Activated CD4-positive, alpha-beta T cell treated with anti-CD3 and anti-CD28 coated beads for 1 hour (primary cell): Measurements from ENCODE around the gene LRRIQ3.
"Not testable (repeated sequence)": the region's sequence is repeated elsewhere in the genome, so short reads cannot be mapped to it uniquely, and the experiment has no call there.

Source experiments
- DNase-seq: peaks from one replicate; pipeline ENCODE4 v3.0.0-alpha.2; 2020

LRRIQ3 gene, protein sequence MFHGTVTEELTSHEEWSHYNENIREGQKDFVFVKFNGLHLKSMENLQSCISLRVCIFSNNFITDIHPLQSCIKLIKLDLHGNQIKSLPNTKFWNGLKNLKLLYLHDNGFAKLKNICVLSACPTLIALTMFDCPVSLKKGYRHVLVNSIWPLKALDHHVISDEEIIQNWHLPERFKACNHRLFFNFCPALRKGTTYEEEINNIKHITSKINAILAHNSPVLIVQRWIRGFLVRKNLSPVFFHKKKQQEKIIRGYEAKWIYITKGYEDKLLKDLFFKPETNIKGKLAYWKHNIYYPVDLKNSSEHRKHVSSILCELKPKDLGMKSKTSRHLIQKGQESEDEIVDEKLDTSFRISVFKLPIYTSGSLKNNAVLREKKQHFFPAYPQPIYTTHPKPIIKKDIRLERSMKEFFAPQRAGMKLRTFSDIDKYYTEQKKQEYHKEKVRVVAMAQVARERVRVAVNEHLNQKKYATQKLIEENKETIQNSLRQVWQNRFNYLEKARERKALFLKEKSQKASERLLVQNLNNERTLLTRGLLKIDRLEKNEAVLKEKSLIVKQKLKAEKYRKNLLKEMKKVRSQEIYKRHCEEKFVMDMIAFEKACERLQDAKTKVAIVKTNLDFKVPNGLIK

GRCh38 chr1:74197657-74198552, at the start of gene LRRIQ3, which contains the start of gene FPGT:
Gene LRRIQ3, minus strand, starts transcription at chr1:74198176. Its CDS starts 14,492 bp downstream, at chr1:74183684.
Gene FPGT, plus strand, starts transcription at chr1:74198242. Its CDS starts 37 bp downstream, at chr1:74198279.
- peak; percentile 92 for DNase-seq

DNA sequence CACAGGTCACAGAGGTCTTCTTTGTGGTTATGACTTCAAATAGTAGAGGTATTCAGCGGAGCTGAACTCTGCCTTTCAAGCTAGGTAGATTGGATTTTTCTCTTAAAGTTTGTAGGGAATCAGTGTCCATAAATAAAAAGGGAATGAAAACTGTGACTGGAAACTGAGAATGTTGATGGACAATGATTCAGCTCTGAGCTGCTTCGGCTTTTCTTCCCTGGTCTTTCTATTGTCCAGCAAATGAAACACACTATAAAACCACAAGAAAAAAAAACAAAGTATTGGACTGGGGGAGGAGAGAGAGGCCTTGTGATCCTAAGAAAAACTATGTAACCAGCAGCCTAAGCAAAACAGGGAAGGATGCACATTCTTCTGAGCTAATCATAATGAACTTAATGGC, 48.3 kb upstream of the LRRIQ3 start:
- no peak for DNase-seq

DNA sequence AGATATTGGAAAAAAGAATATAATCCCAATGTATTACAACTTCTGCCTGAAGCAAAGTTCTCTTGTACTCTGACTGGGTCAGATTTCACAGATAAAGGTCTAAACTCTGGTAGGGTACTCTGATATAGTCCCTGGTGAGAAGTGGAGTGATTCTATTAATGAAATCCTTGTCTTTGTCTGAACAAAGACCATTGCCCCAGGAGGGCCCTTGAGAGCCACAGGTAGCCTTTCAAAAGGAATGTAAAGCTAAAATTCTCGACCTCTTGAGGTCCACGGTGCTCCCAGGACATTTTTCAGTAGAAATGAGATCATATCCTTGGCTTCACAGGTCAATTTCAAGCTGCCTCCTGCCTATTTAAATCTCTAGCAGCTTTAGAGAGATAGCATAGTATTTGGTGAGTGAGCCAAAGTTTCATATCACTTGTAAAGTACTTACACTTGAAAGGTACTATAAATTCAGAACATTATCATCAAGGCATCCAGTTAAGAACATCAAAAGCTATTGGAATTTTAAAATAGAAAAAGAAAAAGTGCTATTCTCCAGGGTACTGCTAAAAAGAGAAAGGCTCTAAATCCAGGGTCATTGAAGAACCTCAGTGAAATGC, 47.3 kb upstream of the LRRIQ3 start:
- no peak for DNase-seq

DNA sequence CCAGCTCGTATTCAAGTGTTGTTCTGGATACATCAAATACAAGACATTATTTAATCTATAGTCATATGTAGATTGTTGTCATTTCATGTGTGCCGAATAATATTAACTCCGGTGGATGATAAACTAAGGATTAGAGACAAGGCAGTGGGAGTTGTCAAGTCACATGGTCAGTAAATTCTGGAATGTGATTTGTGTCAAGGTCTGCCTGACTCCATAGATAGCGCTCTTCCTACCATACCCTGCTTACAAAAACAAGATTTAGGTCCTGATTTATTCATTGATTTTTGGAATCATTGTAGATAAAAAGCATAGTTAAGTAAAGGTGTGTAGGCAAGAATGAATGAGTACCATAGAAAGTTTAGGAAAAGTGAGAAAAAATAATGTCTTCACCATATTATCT, 39.8 kb upstream of the LRRIQ3 start:
- no peak for DNase-seq

GRCh38 chr1:74237035-74237434, 39.1 kb upstream of the LRRIQ3 start:
- DNase-seq: no peak

- DNase-seq: no peak
Measured at GRCh38 chr1:74236440-74236839, 38.5 kb upstream of the LRRIQ3 start.

- DNase-seq: no peak
Measured at GRCh38 chr1:74235153-74235552, 37.2 kb upstream of the LRRIQ3 start, which contains the start of gene TNNI3K. Gene TNNI3K, plus strand, starts transcription at chr1:74235387. Its CDS starts 65 bp downstream, at chr1:74235452.

- no peak for DNase-seq
Measured at GRCh38 chr1:74223453-74223852, 25.5 kb upstream of the LRRIQ3 start.

GRCh38 chr1:74222701-74223100, 24.7 kb upstream of the LRRIQ3 start:
- DNase-seq: no peak

DNA sequence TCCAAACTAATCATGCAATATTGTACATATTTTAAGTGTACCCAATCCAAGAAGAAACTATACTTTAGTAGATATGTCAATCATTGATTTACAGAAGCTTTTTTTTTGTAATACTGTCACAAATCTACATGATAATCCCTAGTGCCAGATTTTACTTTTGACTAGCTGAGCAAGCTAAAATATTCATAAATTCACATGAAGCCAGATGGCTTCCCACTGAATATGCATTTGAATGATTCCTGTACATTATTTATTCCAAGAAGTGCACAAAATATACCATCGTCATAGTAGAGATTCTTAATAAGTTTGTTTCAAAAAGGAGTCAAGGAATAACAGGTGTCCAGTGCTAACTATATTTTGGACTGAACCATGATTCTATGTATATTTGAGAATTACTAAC, 17.3 kb upstream of the LRRIQ3 start:
- no peak for DNase-seq

- no peak for DNase-seq
Measured at GRCh38 chr1:74205266-74205665, 7.3 kb upstream of the LRRIQ3 start.

DNA sequence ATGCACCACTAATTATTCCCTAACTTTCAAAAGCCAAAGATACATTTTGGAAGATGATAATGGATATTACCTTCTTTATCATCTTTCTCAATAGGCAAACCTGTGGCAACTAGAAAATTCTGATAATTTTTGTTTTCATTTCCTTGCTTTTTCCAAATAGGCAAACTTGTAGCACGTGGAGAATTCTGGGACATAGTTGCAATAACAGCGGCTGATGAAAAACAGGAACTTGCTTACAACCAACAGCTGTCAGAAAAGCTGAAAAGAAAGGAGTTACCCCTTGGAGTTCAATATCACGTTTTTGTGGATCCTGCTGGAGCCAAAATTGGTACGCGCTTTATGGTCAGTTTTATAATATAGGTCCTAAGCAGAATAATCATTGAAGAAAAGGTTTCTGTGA, 1.5 kb upstream of the LRRIQ3 start:
- DNase-seq: no peak

DNA sequence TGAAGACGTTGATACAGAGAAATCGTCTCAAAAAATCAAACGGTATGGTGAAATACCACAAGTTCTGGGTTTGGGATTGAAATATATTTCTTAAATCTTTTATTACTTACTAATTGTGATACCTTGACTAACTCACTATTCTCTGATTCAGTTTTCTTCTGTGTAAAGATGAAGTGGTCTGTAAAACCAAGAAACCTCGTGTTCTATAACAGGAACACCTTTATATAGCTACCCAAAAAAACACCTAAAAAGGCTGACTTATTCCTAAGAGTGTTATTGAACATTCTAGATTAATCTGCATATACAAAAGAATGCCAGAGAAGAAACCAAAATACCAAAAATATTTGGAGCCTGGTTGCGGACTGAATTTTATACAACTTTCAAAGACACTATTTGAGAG, 721 bp downstream of the LRRIQ3 start:
- no peak for DNase-seq

DNA sequence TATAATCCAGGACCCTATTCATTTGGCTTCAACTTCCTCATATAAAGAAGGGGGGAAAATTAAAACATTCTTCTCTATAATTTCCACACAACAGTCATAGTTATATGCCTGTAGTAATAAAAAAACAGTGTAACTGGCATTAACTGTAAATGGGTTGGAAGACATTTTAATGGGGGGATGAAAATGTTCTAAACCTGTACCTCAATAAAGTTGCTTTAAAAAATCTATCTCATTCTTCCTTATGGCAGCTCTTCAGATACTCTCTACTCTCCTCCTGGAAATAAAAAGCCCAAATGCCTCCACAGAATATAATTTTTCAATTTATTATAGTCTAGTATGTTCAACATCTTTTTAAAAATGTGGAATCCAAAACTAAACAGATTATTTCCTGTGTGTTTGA, 2.6 kb downstream of the LRRIQ3 start:
- DNase-seq: no peak

DNA sequence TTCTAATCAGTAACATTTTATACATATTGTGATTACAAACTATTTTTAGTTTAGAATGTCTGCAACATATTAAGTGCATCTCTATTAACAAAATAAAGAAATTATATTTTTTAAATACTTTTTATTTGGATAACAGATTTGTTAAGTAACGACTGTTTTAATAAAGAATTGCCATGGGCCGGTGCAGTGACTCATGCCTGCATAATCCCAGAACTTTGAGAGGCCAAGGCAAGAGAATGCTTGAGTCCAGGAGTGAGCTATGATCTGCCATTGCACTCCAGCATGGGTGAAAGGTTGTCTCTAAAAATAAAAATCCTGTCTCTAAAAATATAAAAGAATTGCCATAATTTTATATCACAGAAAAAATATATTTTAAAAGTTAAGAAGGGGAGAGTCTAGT, 4.1 kb downstream of the LRRIQ3 start:
- DNase-seq: no peak

DNA sequence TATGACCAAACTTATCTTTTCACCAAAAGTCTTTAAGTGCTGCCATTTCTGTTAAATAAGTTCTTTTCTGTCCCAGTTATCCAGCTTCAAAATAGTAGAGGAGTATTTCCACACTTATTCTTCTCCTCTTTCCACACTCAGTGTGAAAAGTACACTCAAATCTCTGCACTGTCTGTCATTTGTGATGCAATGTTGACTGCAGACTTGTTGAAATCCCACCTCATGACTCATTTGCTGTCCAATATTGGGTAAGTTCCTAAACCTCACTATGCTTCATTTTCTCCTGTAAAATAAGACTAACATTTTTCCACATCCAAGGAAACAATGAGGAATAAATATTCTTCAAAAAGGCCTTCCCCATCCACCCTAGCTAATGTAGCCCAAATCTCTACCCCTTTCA, 17.5 kb downstream of the LRRIQ3 start:
- no peak for DNase-seq

DNA sequence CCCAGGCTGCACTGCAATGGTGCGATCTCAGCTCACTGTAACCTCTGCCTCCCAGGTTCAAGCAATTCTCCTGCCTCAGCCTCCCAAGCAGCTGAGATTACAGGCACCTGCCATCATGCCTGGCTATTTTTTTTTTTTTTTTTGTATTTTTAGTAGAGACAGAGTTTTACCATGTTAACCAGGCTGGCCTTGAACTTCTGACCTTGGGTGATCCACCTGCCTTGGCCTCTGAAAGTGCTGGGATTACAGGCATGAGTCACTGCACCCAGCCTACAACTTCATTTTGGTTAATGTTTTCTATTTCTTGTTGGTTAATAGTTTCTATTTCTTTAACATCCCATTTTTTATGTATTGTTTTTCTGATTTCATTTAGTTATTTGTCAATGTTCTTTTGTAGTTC, 23.6 kb downstream of the LRRIQ3 start:
- not testable (repeated sequence) for DNase-seq

DNA sequence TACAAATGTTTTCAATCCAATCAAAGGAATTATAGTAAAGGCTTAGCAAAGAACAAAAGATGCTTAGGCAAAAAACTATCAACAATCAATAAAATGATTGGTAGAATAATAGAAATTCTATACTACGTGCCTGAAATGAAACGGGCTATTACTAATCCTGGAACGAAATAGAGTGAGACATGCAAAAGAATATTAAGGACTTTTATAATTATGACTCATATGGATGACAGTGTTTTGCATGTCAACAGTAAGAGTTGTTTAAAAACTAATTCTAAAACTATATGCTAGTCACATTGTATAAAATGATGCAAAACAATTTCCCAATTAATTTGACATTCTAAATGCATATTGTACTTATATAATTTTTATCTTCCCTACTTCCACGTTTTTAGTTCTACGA, 35.6 kb downstream of the LRRIQ3 start:
- no peak for DNase-seq

- no peak for DNase-seq
Measured at GRCh38 chr1:74161497-74161896, 36.5 kb downstream of the LRRIQ3 start.

- no peak for DNase-seq
Measured at GRCh38 chr1:74160046-74160445, 37.9 kb downstream of the LRRIQ3 start.

- DNase-seq: no peak
Measured at GRCh38 chr1:74145086-74145485, 52.9 kb downstream of the LRRIQ3 start.

DNA sequence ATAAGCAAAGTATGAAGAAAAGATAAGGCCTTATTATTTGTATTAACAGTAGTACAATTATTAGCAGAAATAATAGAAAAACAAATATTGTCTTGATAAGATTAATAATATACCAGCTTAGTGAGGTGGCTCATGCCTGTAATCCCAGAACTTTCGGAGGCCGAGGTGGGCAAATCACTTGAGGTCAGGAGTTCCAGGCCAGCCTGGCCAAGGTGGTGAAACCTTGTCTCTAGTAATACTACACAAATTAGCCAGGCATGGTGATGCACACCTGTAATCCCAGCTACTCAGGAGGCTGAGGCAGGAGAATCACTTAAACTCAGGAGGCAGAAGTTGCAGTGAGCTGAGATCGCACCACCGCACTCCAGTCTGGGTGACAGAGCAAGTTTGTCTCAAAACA, 80.6 kb downstream of the LRRIQ3 start:
- DNase-seq: not testable (repeated sequence)

GRCh38 chr1:74113333-74113732, 84.6 kb downstream of the LRRIQ3 start:
- DNase-seq: no peak
